ENCODE data around the gene KIAA1958. TPM values are rescaled to one million over a fixed set of nuclear protein-coding genes. Genes with fewer than 3 reads are reported as not detected.
"Not testable (repeated sequence)": the region's sequence is repeated elsewhere in the genome, so short reads cannot be mapped to it uniquely, and the experiment has no call there.

KIAA1958 gene
- total RNA-seq, 1 experiment from 2014 or later, result 17.6 TPM

DNA sequence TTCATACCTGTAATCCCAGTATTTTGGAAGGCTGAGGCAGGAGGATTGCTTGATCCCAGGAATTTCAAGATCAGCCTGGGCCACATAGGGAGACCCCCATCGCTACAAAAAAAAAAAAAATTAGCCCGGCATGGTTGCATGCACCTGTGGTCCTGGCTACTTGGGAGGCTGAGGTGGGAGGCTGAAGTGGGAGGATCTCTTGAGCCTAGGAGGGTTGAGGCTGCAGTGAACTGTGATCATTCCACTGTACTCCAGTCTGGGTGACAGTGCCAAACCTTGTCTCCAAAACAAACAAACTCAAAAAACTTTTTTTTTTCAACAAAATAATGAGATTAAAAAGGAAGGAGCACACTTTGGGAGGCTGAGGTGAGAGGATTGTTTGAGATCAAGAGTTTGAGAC, 14.2 kb downstream of the KIAA1958 start:
- H3K4me3 ChIP-seq, result no peak overlapping the region
- H3K4me1 ChIP-seq, result no peaks in the 10 kb centered on the region
- no peaks in the 10 kb centered on the region for H3K27me3 ChIP-seq
- no peaks in the 10 kb centered on the region for H3K36me3 ChIP-seq
- H3K27ac ChIP-seq, result no peak overlapping the region
- H3K9me3 ChIP-seq (replicated peaks), result no peaks in the 10 kb centered on the region; the same call in 1 of the 2 replicates
- DNase-seq, result no peak

DNA sequence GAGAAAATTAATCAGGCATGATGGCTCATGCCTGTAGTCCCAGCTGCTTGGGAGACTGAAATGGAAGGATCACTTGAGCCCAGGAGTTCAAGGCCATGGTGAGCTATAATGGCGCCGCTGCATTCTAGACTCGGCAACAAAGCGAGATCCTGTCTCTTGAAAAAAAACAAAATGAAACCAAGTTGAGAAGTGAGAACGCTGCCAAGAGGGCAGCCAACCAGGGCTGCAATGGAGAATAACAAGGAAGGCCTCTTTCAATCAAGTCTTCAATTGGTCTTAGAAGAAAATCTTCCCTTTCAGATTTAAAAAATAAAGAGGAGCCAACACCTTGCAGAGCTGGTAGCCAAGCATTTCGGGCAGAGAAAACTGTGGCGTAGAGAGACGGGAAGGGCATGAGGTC, 14.7 kb downstream of the KIAA1958 start:
- Histone ChIP-seq H3K27ac (no peak overlapping the region), H3K27me3 (no peaks in the 10 kb centered on the region), H3K36me3 (no peaks in the 10 kb centered on the region), H3K4me1 (no peaks in the 10 kb centered on the region), H3K4me3 (no peak overlapping the region), H3K9me3 (replicated peaks) (no peaks in the 10 kb centered on the region; the same call in 1 of the 2 replicates)
- DNase-seq, result no peak

DNA sequence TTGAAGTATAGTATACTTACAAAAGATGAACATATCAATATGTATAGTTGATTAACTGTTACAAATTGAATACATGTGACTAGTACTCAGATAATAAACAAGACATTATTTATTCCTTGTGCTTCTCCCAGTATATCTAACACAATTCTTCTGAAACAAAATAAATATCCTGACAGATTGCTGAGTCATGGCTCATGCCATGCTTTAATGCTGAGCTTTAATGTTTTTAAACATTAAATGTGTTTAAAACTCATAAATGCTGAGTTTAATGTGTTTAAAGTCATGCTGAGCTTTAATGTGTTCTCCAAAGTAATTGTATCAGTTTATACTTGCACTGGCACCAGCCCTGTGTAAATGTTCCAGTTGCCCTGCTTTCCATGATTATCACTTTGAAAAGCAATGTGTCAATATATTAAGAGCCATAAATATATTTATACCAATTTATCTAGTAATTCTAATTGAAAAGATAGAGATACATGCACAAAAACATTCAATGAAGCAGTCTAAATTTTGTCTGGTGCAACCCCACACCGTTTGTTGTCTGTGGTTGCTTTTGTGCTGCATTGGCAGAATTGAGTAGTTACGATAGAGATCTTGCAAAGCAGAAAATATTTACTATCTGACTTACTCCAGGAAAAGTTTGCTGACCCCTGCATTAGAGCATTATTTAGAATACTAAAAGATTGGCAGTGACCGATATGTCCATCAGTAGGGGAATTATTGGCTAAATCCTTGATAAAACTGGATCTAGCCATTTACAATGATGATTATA, 15.7 kb downstream of the KIAA1958 start:
- Histone ChIP-seq H3K4me1 (no peaks in the 10 kb centered on the region), H3K4me3 (no peak overlapping the region), H3K36me3 (no peaks in the 10 kb centered on the region), H3K27me3 (no peaks in the 10 kb centered on the region), H3K27ac (no peak overlapping the region), H3K9me3 (replicated peaks) (no peaks in the 10 kb centered on the region; the same call in 1 of the 2 replicates)
- DNase-seq, result no peak

DNA sequence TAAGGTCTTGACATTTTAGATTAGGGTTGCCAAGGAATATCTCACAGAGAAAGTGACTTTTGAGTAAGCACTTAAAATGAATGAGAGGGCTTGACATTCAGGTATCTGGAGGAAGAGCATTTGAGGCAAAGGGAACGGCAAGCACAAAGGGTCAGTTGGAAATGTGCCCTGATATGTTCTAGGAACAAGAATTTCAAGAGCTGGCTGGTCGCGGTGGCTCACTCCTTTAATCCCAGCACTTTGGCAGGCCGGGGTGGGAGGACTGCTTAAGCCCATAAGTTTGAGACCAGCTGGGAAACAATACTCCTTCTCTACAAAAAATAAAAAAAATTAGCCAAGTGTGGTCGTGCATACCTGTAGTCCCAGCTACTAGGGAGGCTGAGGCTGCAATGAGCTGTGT, 16.5 kb downstream of the KIAA1958 start:
- no peak overlapping the region for H3K27ac ChIP-seq
- H3K27me3 ChIP-seq, result no peaks in the 10 kb centered on the region
- no peak overlapping the region for H3K4me3 ChIP-seq
- DNase-seq, result peak; percentile 12 to 26
- H3K36me3 ChIP-seq, result no peaks in the 10 kb centered on the region
- no peaks in the 10 kb centered on the region; the same call in 1 of the 2 replicates for H3K9me3 ChIP-seq (replicated peaks)
- H3K4me1 ChIP-seq, result no peaks in the 10 kb centered on the region

DNA sequence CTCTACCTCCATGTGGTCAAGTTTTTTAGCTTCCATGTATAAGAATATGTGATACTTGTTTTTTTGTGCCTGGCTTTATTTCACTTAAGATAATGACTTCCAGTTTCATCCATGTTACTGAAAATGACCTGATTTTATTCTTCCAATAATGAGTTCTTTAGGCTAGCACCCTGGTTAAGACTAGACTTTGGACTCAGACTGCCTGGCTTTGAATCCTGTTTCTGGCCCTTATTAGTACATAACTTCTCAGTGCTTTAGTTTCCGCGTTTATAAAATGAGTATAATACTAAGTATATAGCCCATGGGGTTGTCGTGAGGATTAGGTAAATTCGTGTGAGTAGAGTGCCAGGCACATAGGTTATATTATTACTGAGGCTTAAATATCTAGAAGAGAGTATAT, 18.5 kb downstream of the KIAA1958 start:
- Histone ChIP-seq H3K4me3 (no peak overlapping the region), H3K27me3 (no peaks in the 10 kb centered on the region), H3K4me1 (no peaks in the 10 kb centered on the region), H3K36me3 (no peaks in the 10 kb centered on the region; the same call in 1 of the 2 replicates), H3K9me3 (replicated peaks) (no peaks in the 10 kb centered on the region), H3K27ac (no peak overlapping the region)
- DNase-seq, result no peak

DNA sequence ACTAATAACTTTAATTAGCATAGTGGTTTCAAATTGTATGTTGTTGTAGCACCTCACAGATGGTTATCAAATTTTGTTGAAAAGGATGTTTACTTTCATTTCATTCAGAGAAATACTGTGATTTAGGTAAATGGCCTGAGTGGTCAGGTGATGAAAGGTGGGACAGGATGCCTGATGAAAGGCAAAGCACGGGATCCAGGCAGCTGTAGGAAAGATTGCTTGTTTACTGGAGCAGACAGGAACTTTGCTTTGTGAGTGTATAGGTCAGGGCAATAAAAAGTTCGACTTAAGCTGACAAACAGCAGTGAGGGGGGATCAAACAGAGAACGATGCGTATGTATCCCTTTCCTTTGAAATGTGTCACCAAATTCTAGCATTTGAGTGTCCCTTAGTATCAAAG, 19.0 kb downstream of the KIAA1958 start:
- no peak overlapping the region for H3K4me3 ChIP-seq
- no peak overlapping the region for H3K27ac ChIP-seq
- H3K9me3 ChIP-seq (replicated peaks), result no peaks in the 10 kb centered on the region
- H3K27me3 ChIP-seq, result no peaks in the 10 kb centered on the region
- no peaks in the 10 kb centered on the region for H3K4me1 ChIP-seq
- no peaks in the 10 kb centered on the region; the same call in 1 of the 2 replicates for H3K36me3 ChIP-seq
- DNase-seq, result no peak

DNA sequence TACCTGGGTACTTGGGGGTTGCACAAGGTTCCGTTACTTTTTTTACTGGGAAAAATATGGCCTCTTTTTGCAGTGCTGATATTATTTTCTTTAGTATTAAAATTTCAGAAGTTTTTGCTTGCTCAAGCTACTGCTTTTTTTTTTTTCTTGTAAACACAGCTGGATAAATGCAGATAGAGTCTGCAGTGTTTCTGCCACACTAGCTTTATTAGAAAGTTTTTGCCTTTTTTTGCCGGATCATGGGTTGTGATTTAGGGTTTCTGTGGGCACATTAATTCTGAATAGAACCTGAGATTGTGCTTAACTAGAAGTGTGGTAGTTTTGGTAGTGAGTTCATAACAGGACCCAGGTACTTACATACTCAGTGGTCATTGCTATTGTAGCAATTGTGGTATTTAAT, 19.9 kb downstream of the KIAA1958 start:
- Histone ChIP-seq H3K9me3 (replicated peaks) (no peaks in the 10 kb centered on the region), H3K27me3 (no peaks in the 10 kb centered on the region), H3K27ac (no peak overlapping the region), H3K4me1 (no peaks in the 10 kb centered on the region), H3K36me3 (no peaks in the 10 kb centered on the region; the same call in 1 of the 2 replicates), H3K4me3 (no peak overlapping the region)
- no peak for DNase-seq

DNA sequence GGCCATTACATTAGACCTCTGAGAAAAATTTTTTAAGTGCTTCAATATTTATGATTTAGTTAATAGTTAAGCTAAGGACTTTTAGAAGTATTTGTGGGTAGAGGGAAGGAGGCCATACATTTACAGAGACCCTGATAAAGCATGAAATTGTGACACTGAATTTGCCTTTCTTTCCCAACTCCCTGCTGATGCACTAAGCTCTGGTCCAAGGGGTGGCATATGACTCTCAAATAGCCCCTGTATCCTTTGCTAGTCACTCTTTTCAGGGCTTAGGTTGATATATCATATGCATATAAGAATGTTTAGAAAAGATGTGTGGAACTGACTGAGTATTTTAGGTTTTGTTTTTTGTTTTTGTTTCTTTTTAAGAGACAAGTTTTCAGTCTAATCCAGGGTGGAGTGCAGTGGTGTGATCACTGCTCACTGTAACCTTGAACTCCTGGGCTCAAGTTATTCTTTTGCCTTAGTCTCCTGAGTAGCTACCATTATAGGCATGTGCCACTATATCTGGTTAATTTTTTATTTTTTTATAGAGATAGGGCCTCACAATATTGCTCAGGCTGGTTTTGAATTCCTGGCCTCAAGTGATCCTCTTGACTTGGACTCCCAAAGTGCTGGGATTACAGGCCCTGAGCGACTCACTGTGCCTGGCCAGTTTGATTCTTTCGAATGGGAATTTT, 20.5 kb downstream of the KIAA1958 start:
- no peaks in the 10 kb centered on the region for H3K9me3 ChIP-seq (replicated peaks)
- no peak overlapping the region for H3K4me3 ChIP-seq
- H3K4me1 ChIP-seq, result no peaks in the 10 kb centered on the region
- H3K27ac ChIP-seq, result no peak overlapping the region
- no peak for DNase-seq
- no peaks in the 10 kb centered on the region for H3K27me3 ChIP-seq
- H3K36me3 ChIP-seq, result no peaks in the 10 kb centered on the region; the same call in 1 of the 2 replicates

DNA sequence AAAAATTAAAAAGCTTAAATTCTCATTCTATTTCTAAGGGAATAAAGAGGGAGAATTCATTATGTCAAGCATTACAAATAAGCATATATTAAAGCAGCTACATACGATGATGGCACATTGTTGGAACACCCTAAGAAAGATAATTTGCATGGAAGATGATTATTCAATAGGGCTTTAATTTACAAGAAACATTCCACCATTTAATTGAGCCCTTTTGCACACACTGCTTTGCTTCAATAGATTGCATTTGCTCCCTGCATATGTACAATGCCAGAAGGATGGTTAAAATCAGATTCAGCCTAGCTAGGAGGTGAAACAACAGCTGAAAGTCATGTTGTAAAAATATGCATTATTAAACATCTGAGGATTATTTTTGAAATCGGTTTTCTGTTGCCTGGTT, 21.8 kb downstream of the KIAA1958 start:
- no peaks in the 10 kb centered on the region; the same call in 1 of the 2 replicates for H3K36me3 ChIP-seq
- no peaks in the 10 kb centered on the region for H3K9me3 ChIP-seq (replicated peaks)
- no peaks in the 10 kb centered on the region for H3K27me3 ChIP-seq
- H3K4me1 ChIP-seq, result no peaks in the 10 kb centered on the region
- no peak overlapping the region for H3K4me3 ChIP-seq
- DNase-seq, result no peak
- no peak overlapping the region for H3K27ac ChIP-seq

DNA sequence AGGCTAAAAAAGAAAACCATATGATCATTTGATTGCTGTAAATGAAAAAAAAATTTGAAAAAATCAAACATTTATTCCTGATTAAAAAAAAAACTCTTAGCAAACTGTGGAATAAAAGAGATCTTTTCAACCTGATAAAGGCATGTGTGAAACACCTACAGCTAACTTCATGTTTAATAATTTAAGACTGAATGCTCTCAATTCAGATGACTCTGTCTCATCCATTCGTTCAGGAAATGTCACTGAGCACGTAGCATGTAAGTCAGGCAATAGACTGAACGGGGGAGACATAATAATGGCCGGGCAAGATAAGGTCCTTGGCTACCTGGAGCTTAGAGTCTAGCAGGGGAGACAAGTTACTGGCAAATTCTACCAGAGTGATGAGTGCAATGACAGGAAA, 25.8 kb downstream of the KIAA1958 start:
- H3K27me3 ChIP-seq; H3K36me3 ChIP-seq; H3K27ac ChIP-seq; DNase-seq; H3K9me3 ChIP-seq (replicated peaks); H3K4me1 ChIP-seq; H3K4me3 ChIP-seq: not testable (repeated sequence)

DNA sequence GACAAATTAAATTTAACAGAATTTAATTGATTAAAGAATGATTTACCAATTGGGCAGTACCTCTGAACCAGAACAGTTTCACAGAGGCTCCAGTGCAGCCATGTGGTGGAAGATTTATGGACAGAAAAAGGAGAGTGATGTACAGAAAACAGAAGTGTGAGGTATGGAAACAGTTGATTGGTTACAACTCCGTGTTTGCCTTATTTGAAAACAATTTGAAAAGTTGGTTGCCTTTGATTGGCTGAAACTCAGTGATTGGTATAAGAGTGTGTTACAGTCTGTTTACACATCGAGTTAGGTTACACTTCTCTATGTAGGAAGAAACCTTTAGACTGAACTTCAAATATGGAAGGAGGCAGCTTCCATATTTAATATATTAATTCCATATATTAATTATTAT, 30.1 kb downstream of the KIAA1958 start:
- Histone ChIP-seq H3K27ac (no peak overlapping the region), H3K9me3 (replicated peaks) (no peaks in the 10 kb centered on the region), H3K4me3 (no peak overlapping the region), H3K27me3 (no peaks in the 10 kb centered on the region), H3K36me3 (no peaks in the 10 kb centered on the region), H3K4me1 (no peaks in the 10 kb centered on the region; the same call in 1 of the 2 replicates)
- no peak for DNase-seq

DNA sequence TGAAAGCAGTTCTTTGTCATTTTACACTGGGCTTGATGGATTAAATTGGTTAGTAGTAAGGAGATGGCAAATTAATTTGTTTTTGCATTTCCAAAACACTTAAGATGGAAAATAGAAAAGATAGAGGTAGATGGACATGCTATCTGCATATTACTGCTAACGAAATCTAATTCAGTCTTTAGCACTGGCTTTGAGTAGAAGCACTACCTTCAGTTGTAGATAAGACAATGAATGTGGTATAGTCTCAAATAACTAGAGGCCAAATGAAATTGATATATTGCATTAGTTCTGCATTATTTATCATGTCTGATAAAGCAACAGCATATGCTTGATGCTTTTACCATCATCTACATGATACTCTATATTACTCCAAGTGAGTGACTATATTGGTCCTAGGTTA, 33.4 kb downstream of the KIAA1958 start:
- H3K9me3 ChIP-seq (replicated peaks), result 0 out of 2 replicates have a peak, but pooled peaks cover 3% of the 10 kb centered on the region
- H3K4me1 ChIP-seq, result no peaks in the 10 kb centered on the region; the same call in 1 of the 2 replicates
- H3K27me3 ChIP-seq, result no peaks in the 10 kb centered on the region
- H3K4me3 ChIP-seq, result no peak overlapping the region
- H3K36me3 ChIP-seq, result no peaks in the 10 kb centered on the region
- DNase-seq, result no peak
- no peak overlapping the region for H3K27ac ChIP-seq

DNA sequence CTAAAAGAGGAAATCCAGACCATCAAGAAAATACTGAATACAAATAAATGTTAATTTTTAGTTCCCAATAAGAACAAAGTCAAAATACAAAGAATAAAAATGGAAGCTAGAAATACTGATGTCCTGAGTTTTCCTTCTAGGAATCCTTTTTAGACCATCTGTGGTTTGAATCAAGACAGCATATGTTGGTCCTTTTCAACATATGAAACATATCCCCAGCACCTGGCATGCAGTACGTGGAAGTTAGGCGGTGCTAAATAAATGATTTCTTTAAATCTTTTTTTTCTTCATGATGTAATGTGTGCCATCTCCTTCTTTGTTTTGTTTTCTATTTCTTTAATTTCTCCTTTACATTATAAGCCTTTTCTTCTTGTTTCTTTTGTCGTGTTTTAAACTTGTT, 34.0 kb downstream of the KIAA1958 start:
- Histone ChIP-seq H3K4me3 (no peak overlapping the region), H3K27ac (no peak overlapping the region), H3K27me3 (no peaks in the 10 kb centered on the region), H3K36me3 (no peaks in the 10 kb centered on the region), H3K9me3 (replicated peaks) (0 out of 2 replicates have a peak, but pooled peaks cover 3% of the 10 kb centered on the region), H3K4me1 (no peaks in the 10 kb centered on the region; the same call in 1 of the 2 replicates)
- peak in 1 of 2 experiments; percentile 27 for DNase-seq

DNA sequence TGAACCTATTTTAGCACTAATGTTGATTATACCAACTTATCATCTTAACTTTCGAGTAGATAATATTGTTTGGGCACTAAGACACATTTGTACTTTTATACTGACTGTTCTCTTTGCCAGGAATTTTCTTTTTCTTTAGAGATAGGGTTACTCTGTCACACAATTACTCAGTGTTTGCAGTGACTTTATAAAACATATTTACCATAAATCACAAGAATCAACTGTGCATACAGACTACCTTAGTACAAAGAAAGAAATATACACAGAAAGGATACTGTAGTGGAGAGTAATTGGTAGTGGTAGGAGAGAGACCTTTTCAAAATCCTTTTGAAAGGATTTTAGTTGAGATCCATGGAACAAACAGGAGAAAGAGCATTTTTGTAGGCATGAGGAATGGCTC, 40.3 kb downstream of the KIAA1958 start:
- H3K36me3 ChIP-seq, result peaks cover 2% of the 10 kb centered on the region; the same call in 1 of the 2 replicates
- H3K27ac ChIP-seq, result no peak overlapping the region
- 0 out of 2 replicates have a peak, but pooled peaks cover 3% of the 10 kb centered on the region for H3K9me3 ChIP-seq (replicated peaks)
- DNase-seq, result no peak
- no peak overlapping the region for H3K4me3 ChIP-seq
- H3K27me3 ChIP-seq, result no peaks in the 10 kb centered on the region
- no peaks in the 10 kb centered on the region for H3K4me1 ChIP-seq

DNA sequence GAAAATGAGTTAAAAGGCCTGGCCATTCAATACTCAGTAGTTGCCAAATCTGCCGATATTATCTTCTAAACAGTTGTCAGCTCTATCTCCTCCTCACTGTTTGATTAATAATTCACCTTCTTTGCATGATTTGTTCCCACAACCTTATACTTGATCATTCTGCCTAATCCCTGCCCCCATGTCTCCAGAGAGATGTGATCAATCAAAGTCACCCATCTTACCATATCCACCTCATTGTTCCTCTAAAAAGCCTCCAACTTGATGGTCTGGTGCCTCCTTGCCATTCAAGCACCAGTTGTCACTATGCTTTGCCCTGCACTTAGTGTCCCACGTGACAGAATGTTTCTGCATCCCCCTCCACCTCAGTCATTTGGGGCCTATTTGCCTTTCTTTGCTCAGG, 41.3 kb downstream of the KIAA1958 start:
- H3K27ac ChIP-seq, result no peak overlapping the region
- no peaks in the 10 kb centered on the region for H3K27me3 ChIP-seq
- no peaks in the 10 kb centered on the region for H3K9me3 ChIP-seq (replicated peaks)
- no peak for DNase-seq
- H3K36me3 ChIP-seq, result peaks cover 2% of the 10 kb centered on the region; the same call in 1 of the 2 replicates
- H3K4me3 ChIP-seq, result no peak overlapping the region
- no peaks in the 10 kb centered on the region for H3K4me1 ChIP-seq
